ENCODE data around the gene DNASE1L1.
A peak's percentile ranks its signal among the peaks of the same experiment; 100 is the strongest.

The DNASE1L1 gene

GRCh38 chrX:154381271-154381670, 27.8 kb downstream of the DNASE1L1 start:
- in situ Hi-C loops (cut with HindIII; ENCODE audit: low pct_unique_long_range_greater_than_20kb, low sequenced_read_pairs): no loop called here
- no peak for DNase-seq (ENCODE audit: low read depth in 1 of 2, low spot score in 1 of 2)
- TF ChIP-seq JUND (IDR thresholded peaks at IDR 0.05; ENCODE audit: low read depth): no peak

GRCh38 chrX:154380787-154381186, 28.3 kb downstream of the DNASE1L1 start:
- in situ Hi-C loops (cut with HindIII; ENCODE audit: low pct_unique_long_range_greater_than_20kb, low sequenced_read_pairs): no loop called here
- TF ChIP-seq JUND (IDR thresholded peaks at IDR 0.05; ENCODE audit: low read depth): no peak
- no peak for DNase-seq (ENCODE audit: low read depth in 1 of 2, low spot score in 1 of 2)

GRCh38 chrX:154380153-154380552, 28.9 kb downstream of the DNASE1L1 start:
- in situ Hi-C loops (cut with HindIII; ENCODE audit: low pct_unique_long_range_greater_than_20kb, low sequenced_read_pairs): no loop called here
- no peak for DNase-seq (ENCODE audit: low read depth in 1 of 2, low spot score in 1 of 2)
- TF ChIP-seq JUND (IDR thresholded peaks at IDR 0.05; ENCODE audit: low read depth): no peak

GRCh38 chrX:154379569-154379951, 29.5 kb downstream of the DNASE1L1 start:
- TF ChIP-seq JUND (IDR thresholded peaks at IDR 0.05; ENCODE audit: low read depth): no peak
- in situ Hi-C loops (cut with HindIII; ENCODE audit: low pct_unique_long_range_greater_than_20kb, low sequenced_read_pairs): no loop called here
- no peak for DNase-seq (ENCODE audit: low read depth in 1 of 2, low spot score in 1 of 2)

GRCh38 chrX:154378799-154379568, 30.1 kb downstream of the DNASE1L1 start, which contains the start of gene EMD:
Gene EMD (plus strand): TSS chrX:154379295. CDS start chrX:154379485, 190 bp downstream.
- no peak for TF ChIP-seq JUND (IDR thresholded peaks at IDR 0.05; ENCODE audit: low read depth)
- DNase-seq (ENCODE audit: low read depth in 1 of 2, low spot score in 1 of 2): peak; percentile 63 to 96
- in situ Hi-C loops (cut with HindIII; ENCODE audit: low pct_unique_long_range_greater_than_20kb, low sequenced_read_pairs): no loop called here

GRCh38 chrX:154378059-154378798, 30.8 kb downstream of the DNASE1L1 start:
- TF ChIP-seq JUND (IDR thresholded peaks at IDR 0.05; ENCODE audit: low read depth): no peak
- in situ Hi-C loops (cut with HindIII; ENCODE audit: low pct_unique_long_range_greater_than_20kb, low sequenced_read_pairs): no loop called here
- peak; percentile 46 to 54 for DNase-seq (ENCODE audit: low read depth in 1 of 2, low spot score in 1 of 2)

GRCh38 chrX:154376774-154377173, 32.3 kb downstream of the DNASE1L1 start:
- in situ Hi-C loops (cut with HindIII; ENCODE audit: low pct_unique_long_range_greater_than_20kb, low sequenced_read_pairs): no loop called here
- DNase-seq (ENCODE audit: low read depth in 1 of 2, low spot score in 1 of 2): no peak
- TF ChIP-seq JUND (IDR thresholded peaks at IDR 0.05; ENCODE audit: low read depth): no peak

GRCh38 chrX:154375156-154375504, 33.9 kb downstream of the DNASE1L1 start:
- TF ChIP-seq JUND (IDR thresholded peaks at IDR 0.05; ENCODE audit: low read depth): no peak
- in situ Hi-C loops (cut with HindIII; ENCODE audit: low pct_unique_long_range_greater_than_20kb, low sequenced_read_pairs): no loop called here
- DNase-seq (ENCODE audit: low read depth in 1 of 2, low spot score in 1 of 2): peak in 1 of 2 experiments; percentile 64

GRCh38 chrX:154374313-154375155, 34.5 kb downstream of the DNASE1L1 start, which contains the start of gene FLNA:
Gene FLNA (minus strand): TSS chrX:154374634. CDS start chrX:154371245, 3,389 bp downstream.
- in situ Hi-C loops (cut with HindIII; ENCODE audit: low pct_unique_long_range_greater_than_20kb, low sequenced_read_pairs): no loop called here
- TF ChIP-seq JUND (IDR thresholded peaks at IDR 0.05; ENCODE audit: low read depth): no peak
- peak in 1 of 2 experiments; percentile 64 for DNase-seq (ENCODE audit: low read depth in 1 of 2, low spot score in 1 of 2)

GRCh38 chrX:154373340-154374306, 35.4 kb downstream of the DNASE1L1 start:
- TF ChIP-seq JUND (IDR thresholded peaks at IDR 0.05; ENCODE audit: low read depth): no peak
- in situ Hi-C loops (cut with HindIII; ENCODE audit: low pct_unique_long_range_greater_than_20kb, low sequenced_read_pairs): no loop called here
- peak; percentile 58 to 80 for DNase-seq (ENCODE audit: low read depth in 1 of 2, low spot score in 1 of 2)

GRCh38 chrX:154372612-154373022, 36.4 kb downstream of the DNASE1L1 start:
- in situ Hi-C loops (cut with HindIII; ENCODE audit: low pct_unique_long_range_greater_than_20kb, low sequenced_read_pairs): no loop called here
- TF ChIP-seq JUND (IDR thresholded peaks at IDR 0.05; ENCODE audit: low read depth): no peak
- DNase-seq (ENCODE audit: low read depth in 1 of 2, low spot score in 1 of 2): no peak
